GM21723 (cell line): ENCODE results near the gene COPE.

Source experiments
- ATAC-seq: cut with Tn5 transposase; IDR thresholded peaks from one replicate; pipeline ENCODE4 v1.9.1; 2021; ENCODE audit warnings: mild to moderate bottlenecking, moderate library complexity; ENCODE audit not compliant: unreplicated experiment

Gene COPE

DNA sequence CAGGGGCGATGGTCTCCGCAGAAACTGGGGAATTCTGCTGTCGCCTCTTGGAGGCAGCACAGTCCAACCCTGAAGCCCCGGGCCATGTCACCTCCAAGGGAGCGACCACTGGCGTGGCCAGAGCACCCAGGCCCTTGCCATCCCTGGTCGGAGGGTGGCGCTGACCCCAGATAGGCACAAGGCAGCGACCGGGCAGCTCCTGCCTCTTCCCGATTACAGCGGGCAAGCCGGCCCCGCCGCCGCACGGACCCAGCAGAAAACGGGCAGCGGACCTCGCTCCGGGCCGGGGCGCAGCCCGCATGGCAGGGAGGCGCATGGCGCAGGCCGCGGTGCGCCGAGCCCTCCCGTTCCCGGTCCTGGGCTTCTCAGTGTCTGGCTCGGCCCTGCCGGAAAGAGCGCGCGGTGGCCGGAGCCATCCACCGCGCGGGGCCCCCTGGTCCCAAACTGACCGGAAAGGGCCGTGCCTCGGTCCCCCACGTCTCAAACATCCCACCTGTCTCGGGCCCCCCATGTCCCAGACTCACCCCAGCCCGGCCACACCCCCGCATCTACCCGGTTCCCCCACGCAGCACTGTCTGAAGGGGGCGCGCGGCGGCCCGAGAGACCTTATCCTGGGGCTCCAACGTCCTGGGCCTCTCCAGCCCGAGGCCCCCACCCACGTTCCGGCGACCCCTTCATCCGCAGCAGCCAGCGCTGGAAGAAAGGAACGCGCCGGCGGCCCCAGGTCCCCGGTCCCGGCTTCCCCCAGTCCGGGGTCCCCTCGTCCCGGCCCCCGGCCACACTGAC lies 24.0 kb downstream of the COPE start:
- ATAC-seq = no peak

DNA sequence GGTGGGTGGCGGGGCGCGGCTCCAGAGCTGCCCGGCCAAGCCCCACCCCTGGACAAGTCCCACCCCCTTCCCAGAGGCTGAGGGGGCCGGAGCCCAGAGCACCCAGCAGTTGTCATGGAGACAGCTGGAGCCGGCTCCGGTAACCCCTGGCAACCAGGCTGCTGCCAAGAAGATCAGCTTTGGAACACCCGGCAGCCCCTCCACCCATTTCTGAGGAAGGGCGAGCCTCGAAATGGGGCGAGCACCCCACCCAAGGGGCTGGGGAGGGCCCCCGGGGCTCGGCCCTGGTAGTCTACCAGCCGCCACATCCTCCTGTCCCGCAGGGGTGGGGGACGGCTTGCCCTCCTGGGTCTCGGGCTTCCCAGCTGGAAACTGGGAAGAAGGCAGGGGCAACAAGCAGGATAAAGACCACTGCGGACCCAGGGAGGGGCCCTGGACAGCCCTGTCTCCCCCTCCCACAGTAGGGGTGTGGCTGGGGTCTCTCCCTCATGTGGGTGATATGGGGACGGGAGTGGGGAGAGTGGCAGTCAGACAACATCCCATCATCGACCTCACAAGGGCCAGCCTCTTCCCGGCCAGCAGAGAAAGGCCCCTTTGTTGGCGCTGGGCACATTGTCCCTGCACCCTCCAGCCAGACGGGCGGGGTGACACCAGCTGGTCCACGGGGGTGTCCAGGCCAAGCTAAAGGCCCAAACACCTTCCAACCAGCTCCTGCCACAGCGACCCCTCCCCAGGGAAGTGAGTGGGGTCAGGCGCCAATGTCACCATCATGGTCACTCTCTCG lies 24.7 kb downstream of the COPE start:
- ATAC-seq = no peak

DNA sequence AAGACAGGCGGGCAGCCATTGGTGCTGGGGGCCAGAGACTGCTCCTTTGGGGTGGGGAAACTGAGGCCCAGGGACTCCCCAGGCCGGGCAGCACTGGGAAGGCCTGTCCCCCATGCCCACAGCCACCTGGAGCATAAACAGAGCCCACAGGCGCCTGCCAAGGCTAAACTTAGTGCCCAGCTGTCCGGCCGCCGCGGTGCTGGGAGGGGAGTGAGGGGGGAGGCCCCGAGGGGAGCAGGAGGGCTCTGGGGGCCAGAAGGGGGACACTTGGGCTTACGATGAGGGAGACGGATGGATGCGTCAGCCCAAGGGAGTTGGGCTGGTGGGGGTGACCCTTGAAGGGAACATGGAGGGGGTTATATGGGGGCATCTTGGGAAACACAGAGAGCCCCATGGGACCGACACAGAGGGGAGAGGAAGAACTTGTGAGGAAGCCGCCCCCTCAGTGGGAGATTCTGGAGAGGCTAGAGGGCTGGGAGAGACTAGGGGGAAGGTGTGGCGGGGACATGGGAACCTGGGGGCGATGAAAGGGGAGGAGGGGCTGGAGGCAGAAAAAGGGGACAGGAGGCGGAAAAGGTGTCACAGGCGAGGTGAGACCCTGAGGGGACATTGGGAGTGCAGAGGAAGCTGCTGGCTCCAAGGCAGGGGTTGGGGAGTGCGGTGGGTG lies 25.5 kb downstream of the COPE start:
- ATAC-seq = no peak

DNA sequence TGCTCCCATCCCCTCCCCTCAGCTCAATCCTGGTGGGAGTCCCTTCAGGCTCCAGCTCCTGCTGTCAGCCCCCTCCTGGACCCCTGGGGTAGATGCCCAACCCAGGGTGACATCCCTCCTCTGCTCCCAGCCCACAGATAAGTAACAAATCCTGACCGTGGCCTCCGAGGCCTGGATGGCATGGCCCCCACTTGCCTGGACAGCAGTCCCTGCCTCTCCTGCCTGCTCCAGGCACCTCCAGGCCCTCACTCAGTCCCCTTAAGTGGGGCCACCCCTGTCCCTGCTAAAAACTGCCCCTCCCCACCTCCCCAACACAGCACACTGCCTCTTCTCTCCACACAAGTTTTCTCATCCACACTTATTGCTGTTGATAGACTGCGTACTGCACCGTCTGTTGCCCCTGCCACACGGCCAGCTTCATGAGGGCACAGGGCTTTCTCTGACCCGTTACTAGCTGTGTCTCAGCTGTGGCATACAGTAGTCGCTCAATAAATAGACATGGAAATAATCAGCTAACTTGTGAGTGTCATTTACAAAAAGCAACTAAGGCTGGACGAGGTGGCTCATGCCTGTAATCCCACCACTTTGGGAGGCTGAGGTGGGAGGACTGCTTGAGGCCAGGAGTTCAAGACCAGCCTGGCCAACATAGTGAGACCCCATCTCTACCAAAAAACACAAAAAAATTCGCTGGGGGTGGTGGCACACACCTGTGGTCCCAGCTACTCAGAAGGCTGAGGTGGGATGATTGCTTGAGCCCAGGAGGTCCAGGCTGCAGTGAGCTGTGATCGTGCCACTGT lies 29.0 kb downstream of the COPE start:
- ATAC-seq = no peak

DNA sequence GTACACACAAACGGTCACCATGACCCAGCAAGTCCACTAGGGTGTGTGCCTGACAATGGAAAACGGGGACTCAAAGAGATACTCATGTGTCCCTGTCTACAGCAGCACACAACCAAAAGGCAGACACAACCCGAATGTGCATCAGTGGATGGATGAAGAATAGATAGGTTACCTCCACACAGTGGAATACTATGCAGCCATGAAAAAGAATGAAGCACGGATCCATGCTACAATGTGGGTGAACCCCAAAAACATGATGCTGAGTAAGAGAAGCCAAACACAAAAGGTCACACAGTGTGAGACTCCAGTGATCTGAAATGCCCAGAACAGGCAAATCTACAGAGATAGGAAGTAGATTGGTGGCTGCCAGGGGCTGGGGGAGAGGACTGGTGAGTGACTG lies 32.2 kb downstream of the COPE start:
- ATAC-seq = no peak

DNA sequence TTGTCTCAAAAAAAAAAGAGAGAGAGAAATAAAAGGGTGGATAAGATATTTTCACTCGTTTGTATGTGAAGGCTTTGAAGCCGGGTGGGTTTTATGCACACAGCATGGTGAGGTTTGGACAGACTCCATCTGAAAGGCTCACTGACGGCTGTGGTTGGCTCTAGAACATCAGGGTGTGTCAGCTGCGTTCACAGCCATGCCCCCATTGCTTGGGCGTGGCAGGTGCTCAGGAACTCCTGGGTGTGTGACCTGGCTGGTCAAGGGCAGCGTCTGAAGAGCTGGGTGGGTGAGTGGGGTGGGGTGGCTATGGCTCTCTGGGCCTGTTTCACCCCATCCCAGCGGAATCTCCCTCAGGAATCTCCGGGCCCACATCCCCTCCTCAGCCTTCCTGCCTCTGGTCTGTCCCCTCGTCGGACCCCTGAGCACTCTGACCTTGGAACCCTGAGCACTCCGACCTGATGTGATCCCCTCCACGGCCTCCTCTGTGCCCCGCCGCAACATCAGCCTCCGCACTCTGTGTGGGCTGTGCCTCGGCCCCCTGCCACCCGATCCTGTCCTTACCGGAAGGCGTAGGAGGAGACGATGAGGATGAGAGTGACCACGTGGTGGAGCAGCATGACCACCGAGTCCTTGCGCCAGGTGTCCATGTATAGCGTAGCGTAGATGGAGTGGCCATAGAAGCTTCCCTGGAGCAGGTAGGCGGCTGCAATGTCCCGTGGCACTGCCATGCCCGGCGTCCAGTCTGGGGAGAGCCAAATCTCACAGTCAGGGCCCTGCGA lies 35.5 kb downstream of the COPE start:
- ATAC-seq = no peak

DNA sequence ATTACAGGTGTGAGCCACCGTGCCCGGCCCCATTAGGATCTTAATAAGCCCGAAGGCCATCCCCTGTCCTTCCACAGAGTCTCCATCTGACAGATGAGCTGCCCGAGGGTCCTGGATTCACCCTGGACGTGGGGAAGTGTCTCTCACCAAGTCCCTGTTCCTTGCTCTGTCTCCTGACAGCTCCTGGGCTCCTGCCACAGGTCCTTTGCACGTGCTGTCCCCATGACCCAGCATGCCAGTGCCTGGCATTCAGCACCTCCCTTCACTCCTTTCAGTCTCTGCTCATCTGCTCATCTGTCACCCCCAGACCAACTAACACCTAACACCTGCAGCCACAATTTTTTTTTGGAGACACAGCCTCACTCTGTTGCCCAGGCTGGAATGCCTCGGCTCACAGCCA lies 37.7 kb downstream of the COPE start:
- ATAC-seq = no peak

DNA sequence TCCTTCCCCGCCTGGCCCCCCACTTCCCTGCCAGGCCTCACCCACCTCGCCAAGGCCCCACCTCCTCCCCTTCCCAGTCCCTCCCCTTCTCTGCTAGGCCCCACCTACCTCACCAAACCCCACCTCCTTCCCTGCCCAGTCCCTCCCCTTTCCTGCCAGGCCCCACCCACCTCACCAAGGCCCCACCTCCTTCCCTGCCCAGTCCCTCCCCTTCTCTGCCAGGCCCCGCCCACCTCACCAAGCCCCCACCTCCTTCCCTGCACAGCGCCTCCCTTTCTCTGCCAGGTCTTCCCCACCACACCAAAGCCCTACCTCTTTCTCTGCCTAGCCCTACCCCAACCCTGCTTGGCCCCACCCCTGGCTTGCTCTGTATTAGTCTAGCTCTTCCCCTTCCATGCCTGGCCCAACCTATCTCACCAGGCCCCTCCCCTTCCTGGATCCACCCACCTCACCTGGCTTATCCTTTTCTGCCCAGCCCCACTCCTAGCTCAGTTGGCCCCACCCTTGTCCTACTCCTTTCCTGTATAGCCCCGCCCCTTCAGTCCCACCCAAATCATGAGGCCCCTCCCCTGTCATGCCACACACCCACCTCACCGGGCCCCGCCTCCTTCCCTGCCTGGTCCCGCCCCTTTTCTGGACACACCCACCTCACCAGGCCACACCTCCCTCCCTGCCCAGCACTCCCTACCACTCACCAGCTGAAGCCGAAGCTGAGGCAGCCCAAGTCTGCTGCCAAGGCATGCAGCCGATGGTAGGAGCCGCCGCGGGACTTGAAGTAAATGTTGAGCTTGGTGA lies 39.4 kb downstream of the COPE start:
- no peak for ATAC-seq

DNA sequence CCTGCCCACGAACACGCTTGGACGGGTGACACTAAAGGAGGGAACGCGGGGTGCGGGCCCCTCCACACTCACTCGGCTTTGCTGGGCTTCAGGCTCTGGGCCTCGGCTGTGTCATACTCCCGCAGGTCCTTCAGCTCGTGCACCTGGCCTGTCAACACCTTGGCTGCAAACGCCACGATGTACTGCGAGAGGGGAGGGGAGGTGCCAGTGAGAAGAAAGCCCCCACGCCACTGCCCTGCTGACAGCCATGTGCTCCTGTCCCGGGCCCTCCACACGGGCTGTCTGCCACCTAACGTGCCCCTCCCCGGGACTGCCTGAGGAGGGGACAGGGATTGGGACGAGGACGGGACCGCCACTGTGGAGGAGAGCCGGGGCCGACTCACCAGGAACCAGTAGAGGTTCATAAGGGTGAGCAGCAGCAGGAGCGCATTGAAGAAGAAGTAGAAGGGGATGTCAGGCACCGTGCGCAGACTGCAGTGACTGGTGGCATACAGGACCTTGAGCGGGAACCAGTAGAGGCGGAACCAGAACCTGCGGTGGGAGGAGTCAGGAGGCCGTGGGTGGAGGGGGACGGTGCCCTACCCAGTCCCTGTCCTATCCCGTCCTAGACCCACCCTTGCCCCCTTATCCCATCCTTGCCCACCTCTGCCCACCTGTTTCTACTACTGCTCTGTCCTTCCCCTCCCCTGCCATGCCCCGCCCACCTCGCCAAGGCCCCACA lies 40.2 kb downstream of the COPE start:
- no peak for ATAC-seq

DNA sequence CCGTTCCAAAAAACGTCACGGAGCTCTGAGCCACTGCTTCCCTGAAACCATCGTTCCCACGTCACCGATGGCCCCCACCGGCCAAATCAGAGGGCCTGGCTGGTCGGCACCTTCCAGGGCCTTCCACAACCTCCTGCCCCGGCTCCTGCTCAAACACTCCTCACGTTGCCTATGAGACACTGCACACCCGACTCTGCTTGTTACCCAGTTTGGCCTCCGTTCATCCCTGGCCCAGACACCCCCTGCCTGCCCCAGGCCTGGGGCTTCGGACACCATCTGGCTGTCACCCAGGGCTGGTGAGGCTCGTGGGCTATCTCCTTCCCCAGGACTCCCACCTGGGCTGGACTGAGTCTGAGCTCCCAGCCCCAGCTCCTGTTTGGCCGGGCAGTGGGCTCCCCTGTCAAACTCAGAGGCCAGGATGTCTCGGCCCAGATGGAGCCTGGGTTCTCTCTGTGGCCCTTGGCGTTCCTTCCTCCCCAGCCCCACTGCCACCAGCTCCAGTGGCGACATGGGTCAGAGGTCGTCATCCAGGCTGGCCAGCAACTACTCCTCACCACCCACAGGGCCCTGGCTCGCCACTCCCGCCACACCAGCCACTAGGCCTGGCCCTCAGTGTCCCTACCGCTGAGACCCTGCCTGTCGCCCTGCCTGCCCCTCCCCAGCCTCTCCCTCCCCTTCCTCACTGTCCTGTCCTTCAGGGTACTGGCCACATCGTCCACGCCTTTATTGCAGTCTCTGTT lies 41.0 kb downstream of the COPE start:
- no peak for ATAC-seq

DNA sequence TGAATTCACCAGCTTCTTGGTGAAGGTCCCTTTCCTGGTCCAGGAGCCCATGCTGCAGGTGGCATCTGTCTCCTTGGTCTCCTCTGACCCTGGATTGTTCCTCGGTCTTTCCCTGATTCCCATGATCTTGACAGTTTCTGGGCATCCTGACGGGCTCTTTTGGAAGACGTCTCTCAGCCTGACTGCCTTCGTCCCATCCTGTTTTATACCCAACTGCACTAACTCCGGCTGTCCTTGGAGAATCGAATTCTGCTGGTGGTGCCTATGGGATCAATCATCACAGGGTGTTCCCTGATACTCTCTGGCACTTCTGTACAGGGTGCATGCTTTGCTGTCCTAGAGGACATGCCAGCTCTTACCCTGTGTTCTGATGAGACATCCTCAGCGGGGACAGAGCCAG lies 42.3 kb downstream of the COPE start:
- no peak for ATAC-seq

DNA sequence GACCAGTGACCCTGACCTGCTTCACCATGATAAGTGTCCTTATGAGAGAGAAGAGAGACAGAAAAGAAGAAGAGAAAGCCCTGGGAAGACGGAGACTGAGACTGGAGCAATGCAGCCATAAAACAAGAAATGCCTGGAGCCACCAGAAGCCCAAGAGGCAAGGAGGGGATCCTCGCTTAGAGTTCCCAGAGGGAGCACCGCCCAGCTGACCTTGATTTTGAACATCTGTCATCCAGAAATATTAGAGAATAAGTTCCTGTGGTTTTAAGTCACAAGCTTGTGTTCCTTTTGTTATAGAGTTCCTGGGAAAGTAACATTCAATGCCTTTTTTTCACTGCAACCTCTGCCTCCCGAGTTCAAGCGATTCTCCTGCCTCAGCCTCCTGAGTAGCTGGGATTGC lies 43.5 kb downstream of the COPE start:
- no peak for ATAC-seq

DNA sequence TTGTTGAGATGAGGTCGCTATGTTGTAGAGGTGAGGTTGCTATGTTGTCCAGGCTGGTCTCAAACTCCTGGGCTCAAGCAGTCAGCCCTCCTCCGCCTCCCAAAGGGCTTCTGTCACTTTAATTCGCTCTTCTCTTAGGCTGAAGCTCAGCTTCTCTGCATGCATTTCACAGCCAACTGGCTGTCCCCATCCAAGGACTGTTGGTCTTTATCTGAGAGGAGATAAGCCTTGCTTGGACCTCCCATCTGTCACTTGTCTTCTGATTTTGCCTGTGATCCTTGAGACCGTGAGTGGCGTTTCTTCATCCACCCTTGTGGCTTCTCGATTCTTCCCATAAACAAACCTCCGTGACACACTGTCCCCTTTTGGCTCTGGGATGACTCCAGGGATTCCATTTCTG lies 47.6 kb downstream of the COPE start:
- ATAC-seq = no peak

DNA sequence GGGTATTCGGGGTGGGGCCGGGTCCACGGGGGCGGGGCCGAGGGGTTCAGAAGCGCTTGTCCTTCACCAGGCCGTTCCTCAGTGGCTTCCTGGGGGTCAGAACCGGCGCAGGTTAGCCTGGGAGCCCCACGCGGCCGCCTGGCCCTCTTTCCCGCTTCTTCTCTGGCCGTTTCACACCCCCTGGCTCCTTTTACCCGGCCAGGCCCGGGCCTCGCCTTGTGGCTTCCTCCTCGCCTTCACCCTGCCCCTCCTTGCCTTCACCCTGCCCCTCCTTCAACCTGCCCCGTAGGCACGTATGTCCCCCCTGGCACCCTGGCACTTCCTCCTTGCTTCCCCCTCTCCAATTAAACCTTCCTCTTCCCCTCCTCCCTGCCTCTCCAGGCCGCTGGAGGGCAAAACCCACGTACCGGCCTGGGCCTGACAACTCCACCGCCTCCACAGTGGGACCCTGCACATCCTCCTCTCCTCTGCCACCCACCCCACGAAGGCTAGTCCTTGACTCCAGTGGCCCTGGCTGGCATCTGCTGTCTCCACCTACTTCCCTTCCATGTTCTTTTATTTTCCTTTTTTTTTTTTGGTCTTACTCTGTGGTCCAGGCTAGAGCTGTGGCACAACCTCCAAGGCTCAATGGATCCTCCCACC lies 48.5 kb downstream of the COPE start:
- ATAC-seq = no peak

DNA sequence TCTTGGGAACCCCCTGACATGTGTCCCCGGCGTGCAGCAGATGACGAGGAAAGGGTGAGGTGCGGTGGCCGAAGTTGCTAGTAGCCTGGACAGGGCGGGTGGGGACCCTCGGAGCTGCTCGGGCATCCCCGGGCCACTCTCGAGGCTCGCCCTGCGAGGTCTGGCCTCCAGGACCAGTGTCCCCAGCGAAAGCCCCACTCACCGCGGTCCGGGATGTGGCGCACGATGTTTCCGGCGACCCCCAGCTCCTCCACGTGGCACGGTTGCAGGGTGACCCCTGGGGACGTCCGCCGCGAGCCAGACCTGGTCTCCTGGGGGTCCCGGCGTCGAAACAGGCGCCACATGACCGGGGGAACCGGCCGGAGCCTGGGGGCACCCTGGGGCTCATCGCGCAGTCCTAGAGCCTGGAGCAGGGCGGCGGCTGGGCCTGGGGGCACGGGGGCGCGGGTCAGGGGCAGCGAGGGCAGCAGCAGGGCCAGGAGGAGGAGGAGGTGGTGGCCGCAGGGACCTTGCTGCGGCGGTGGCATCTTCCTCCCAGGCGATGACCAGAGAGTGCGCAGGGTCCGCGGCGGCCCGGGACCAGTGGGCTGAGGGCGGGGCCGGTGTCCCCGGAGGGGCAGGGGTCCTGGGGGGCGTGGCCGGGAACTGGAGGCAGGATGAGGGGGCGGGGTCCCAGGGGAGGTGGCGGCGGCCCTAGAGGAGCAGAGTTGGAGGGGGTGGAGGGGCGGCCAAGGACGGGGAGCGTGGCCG lies 49.2 kb downstream of the COPE start:
- ATAC-seq = no peak

DNA sequence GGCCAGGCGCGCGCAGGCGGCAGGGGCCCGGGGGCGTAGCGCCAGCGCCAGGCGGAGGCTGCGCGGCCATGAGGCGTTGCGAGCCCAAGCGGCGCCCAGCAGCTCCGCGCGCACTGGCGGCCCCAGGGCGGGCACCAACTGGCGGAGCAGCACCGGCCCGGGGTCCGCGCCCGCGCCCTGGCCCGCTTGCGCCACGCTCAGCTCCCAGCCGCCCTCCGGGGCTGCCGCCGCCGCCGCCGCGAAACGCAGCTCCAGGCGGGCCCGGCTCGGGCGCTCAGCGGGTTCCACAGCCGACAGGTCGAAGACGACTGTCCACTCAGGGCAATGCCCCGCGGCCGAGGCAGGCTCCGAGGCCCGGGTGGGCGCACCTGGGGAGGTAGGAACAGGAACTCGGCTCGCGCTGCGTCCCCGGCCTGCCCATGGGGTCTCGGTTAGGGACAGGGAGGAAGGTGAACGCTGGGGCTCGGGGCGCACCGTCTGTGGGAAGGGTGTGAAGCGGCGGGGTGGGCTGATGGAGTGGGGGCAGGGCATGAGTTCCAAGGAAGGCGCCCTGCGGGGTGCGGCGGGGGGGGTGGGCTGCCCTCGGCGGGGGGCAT lies 50.1 kb downstream of the COPE start:
- no peak for ATAC-seq
